Ascending aorta (tissue), 2 donors: Measurements from ENCODE around the gene TIMM17A. TPM values are rescaled to one million over a fixed set of nuclear protein-coding genes. Genes with fewer than 3 reads are reported as not detected.
A peak's percentile ranks its signal among the peaks of the same experiment; 100 is the strongest.

Experiments
- DNase-seq, 2 donors: peaks; one replicate each; pipeline ENCODE4 v3.0.0-alpha.2; 2019; ENCODE audit warnings: low spot score in 2 of 2
- H3K27ac ChIP-seq, 2 donors: fragments of 200-600 bp; sonication (generic); one replicate each; pipeline ENCODE4 v1.5.1; 2016 to 2017; ENCODE audit warnings: mild to moderate bottlenecking in 1 of 2
- H3K27me3 ChIP-seq: fragments of 200-600 bp; sonication (generic); one replicate; pipeline ENCODE4 v1.5.1; 2017
- H3K36me3 ChIP-seq, 2 donors: fragments of 200-600 bp; sonication (generic); one replicate each; pipeline ENCODE4 v1.5.1; 2016
- H3K4me1 ChIP-seq, 2 donors: fragments of 200-600 bp; sonication (generic); one replicate each; pipeline ENCODE4 v1.5.1; 2016 to 2017; ENCODE audit warnings: mild to moderate bottlenecking in 1 of 2
- H3K4me3 ChIP-seq, 2 donors: fragments of 200-600 bp; sonication (generic); one replicate each; pipeline ENCODE4 v1.5.1; 2016 to 2017; ENCODE audit warnings: mild to moderate bottlenecking in 1 of 2
- H3K9me3 ChIP-seq, 2 donors: fragments of 200-600 bp; sonication (generic); one replicate each; pipeline ENCODE4 v1.5.1; 2016
- intact Hi-C: fragments of 100-400 bp; cut with DNase I; formaldehyde crosslinking; loops from one replicate; pipeline ENCODE4 v1.15.1; 2023
- total RNA-seq: library from RNA; depleted of rRNA; stranded (reverse); fragments of >200 nt; gene quantifications from one replicate; pipeline ENCODE4 v1.1.0, GENCODE V29; 2016
- TF ChIP-seq, protein P1 (sequence below), 3 experiments: fragments of 200-600 bp in 2 of 3; fragments of 450-650 bp in 1 of 3; sonication (generic) in 2 of 3; IDR thresholded peaks; one replicate each; pipeline ENCODE4 v1.5.1; 2016 to 2019; ENCODE audit warnings: antibody characterized with exemption in 3 of 3, mild to moderate bottlenecking in 1 of 3, moderate library complexity in 1 of 3

The TIMM17A gene
- 7.9 TPM for total RNA-seq

- TF ChIP-seq, protein P1, sequence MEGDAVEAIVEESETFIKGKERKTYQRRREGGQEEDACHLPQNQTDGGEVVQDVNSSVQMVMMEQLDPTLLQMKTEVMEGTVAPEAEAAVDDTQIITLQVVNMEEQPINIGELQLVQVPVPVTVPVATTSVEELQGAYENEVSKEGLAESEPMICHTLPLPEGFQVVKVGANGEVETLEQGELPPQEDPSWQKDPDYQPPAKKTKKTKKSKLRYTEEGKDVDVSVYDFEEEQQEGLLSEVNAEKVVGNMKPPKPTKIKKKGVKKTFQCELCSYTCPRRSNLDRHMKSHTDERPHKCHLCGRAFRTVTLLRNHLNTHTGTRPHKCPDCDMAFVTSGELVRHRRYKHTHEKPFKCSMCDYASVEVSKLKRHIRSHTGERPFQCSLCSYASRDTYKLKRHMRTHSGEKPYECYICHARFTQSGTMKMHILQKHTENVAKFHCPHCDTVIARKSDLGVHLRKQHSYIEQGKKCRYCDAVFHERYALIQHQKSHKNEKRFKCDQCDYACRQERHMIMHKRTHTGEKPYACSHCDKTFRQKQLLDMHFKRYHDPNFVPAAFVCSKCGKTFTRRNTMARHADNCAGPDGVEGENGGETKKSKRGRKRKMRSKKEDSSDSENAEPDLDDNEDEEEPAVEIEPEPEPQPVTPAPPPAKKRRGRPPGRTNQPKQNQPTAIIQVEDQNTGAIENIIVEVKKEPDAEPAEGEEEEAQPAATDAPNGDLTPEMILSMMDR (IDR thresholded peaks at IDR 0.05) = no peak
- intact Hi-C loops = loop anchor here (2.0 kb wide), 1 partner anchor 18 kb away; no protein-coding TSS in a partner anchor
Measured at GRCh38 chr1:201955009-201955728, at the start of gene TIMM17A. Gene TIMM17A (plus strand): TSS chr1:201955503. CDS start chr1:201955527, 24 bp downstream.

GRCh38 chr1:201906336-201906735 is 49.0 kb upstream of the TIMM17A start:
- DNase-seq = no peak
- Histone ChIP-seq H3K27me3 (no peaks in the 10 kb centered on the region), H3K4me3 (peak overlapping the region in 1 of 2 donors; percentile 34), H3K9me3 (no peaks in the 10 kb centered on the region), H3K4me1 (peaks cover 68 to 93% of the 10 kb centered on the region in 2 donors), H3K27ac (peak overlapping the region; percentile 94 to 97), H3K36me3 (peaks cover 21 to 25% of the 10 kb centered on the region in 2 donors)
- intact Hi-C loops = no loop called here
- TF ChIP-seq, protein P1 (IDR thresholded peaks at IDR 0.05) = no peak

More at GRCh38 chr1:201955009-201955728, at the start of gene TIMM17A:
- Histone ChIP-seq H3K36me3 (peaks cover 12 to 30% of the 10 kb centered on the region in 2 donors), H3K4me3 (peak within 1 kb of the TSS; percentile 67 to 95), H3K4me1 (peaks cover 5 to 16% of the 10 kb centered on the region in 2 donors), H3K27me3 (no peaks in the 10 kb centered on the region), H3K27ac (peak within 1 kb of the TSS; percentile 89 to 92), H3K9me3 (no peaks in the 10 kb centered on the region)
- peak; percentile 96 to 99 for DNase-seq

GRCh38 chr1:201907621-201908020 is 47.7 kb upstream of the TIMM17A start:
- peaks cover 74 to 94% of the 10 kb centered on the region in 2 donors for H3K4me1 ChIP-seq
- no peaks in the 10 kb centered on the region for H3K9me3 ChIP-seq
- peak overlapping the region; percentile 94 to 97 for H3K27ac ChIP-seq
- H3K4me3 ChIP-seq = no peak overlapping the region
- DNase-seq = no peak
- no peaks in the 10 kb centered on the region for H3K27me3 ChIP-seq
- intact Hi-C loops = no loop called here
- TF ChIP-seq, protein P1 (IDR thresholded peaks at IDR 0.05) = no peak
- H3K36me3 ChIP-seq = peaks cover 33 to 37% of the 10 kb centered on the region in 2 donors

GRCh38 chr1:201911826-201912571 is 43.3 kb upstream of the TIMM17A start:
- TF ChIP-seq, protein P1 (IDR thresholded peaks at IDR 0.05) = no peak
- Histone ChIP-seq H3K9me3 (no peaks in the 10 kb centered on the region), H3K4me3 (peak overlapping the region in 1 of 2 donors; percentile 31), H3K4me1 (peaks cover 73 to 94% of the 10 kb centered on the region in 2 donors), H3K27ac (peak overlapping the region; percentile 94 to 97), H3K36me3 (peaks cover 46 to 47% of the 10 kb centered on the region in 2 donors), H3K27me3 (no peaks in the 10 kb centered on the region)
- intact Hi-C loops = no loop called here
- no peak for DNase-seq

- peak overlapping the region; percentile 94 to 97 for H3K27ac ChIP-seq
- H3K9me3 ChIP-seq = no peaks in the 10 kb centered on the region
- intact Hi-C loops = no loop called here
- TF ChIP-seq, protein P1 (IDR thresholded peaks at IDR 0.05) = no peak
- no peaks in the 10 kb centered on the region for H3K27me3 ChIP-seq
- H3K4me1 ChIP-seq = peaks cover 71 to 95% of the 10 kb centered on the region in 2 donors
- peaks cover 46 to 47% of the 10 kb centered on the region in 2 donors for H3K36me3 ChIP-seq
- peak in 1 of 2 donors; percentile 85 for DNase-seq
- H3K4me3 ChIP-seq = peak overlapping the region in 1 of 2 donors; percentile 31
Measured at GRCh38 chr1:201912832-201913231, 42.5 kb upstream of the TIMM17A start.
